Muscle layer of colon (tissue), 2 donors: ENCODE results near the gene MCOLN1.

Experiments used
- H3K27ac ChIP-seq: one replicate; pipeline ENCODE4 v1.7.0; 2013; ENCODE audit warnings: low read depth, mild to moderate bottlenecking, low read length, moderate library complexity
- H3K27me3 ChIP-seq, 2 donors: one replicate each; pipeline ENCODE4 v1.7.0; 2013; ENCODE audit warnings: low read length in 2 of 2, mild to moderate bottlenecking in 2 of 2; ENCODE audit not compliant: insufficient read depth in 2 of 2, control insufficient read depth in 1 of 2
- H3K36me3 ChIP-seq: one replicate; pipeline ENCODE4 v1.7.0; 2013; ENCODE audit warnings: mild to moderate bottlenecking, low read length; ENCODE audit not compliant: insufficient read depth
- H3K4me1 ChIP-seq: one replicate; pipeline ENCODE4 v1.7.0; 2013; ENCODE audit warnings: mild to moderate bottlenecking, low read length; ENCODE audit not compliant: insufficient read depth
- H3K4me3 ChIP-seq, 2 donors: one replicate each; pipeline ENCODE4 v1.7.0; 2013; ENCODE audit warnings: low read length in 2 of 2, low read depth in 1 of 2, mild to moderate bottlenecking in 1 of 2, moderate library complexity in 1 of 2
- H3K9ac ChIP-seq: one replicate; pipeline ENCODE4 v1.7.0; 2013; ENCODE audit warnings: low read length
- H3K9me3 ChIP-seq: one replicate; pipeline ENCODE4 v1.7.0; 2013; ENCODE audit warnings: mild to moderate bottlenecking, low read length
- donor health status: abdominal sarcoma.
- donor health status: Adenocarcinoma of cecum.

MCOLN1 gene

GRCh38 chr19:7522072-7522922, at the start of gene MCOLN1:
Gene MCOLN1 (plus strand): TSS chr19:7522624. CDS start chr19:7522751, 127 bp downstream.
- Histone ChIP-seq H3K27ac (peak within 1 kb of the TSS; percentile 47), H3K4me1 (peaks cover 29% of the 10 kb centered on the region), H3K4me3 (peak within 1 kb of the TSS; percentile 70 to 79), H3K36me3 (no peaks in the 10 kb centered on the region), H3K9ac (peak within 1 kb of the TSS; percentile 65), H3K27me3 (no peaks in the 10 kb centered on the region), H3K9me3 (no peaks in the 10 kb centered on the region)

- H3K36me3 ChIP-seq, result peaks cover 18% of the 10 kb centered on the region
- H3K9ac ChIP-seq, result no peak overlapping the region
- H3K4me3 ChIP-seq, result no peak overlapping the region
- no peaks in the 10 kb centered on the region for H3K4me1 ChIP-seq
- no peaks in the 10 kb centered on the region for H3K9me3 ChIP-seq
- no peak overlapping the region for H3K27ac ChIP-seq
- H3K27me3 ChIP-seq, result no peaks in the 10 kb centered on the region
Observed at GRCh38 chr19:7475665-7476064, 46.8 kb upstream of the MCOLN1 start.

- no peak overlapping the region for H3K9ac ChIP-seq
- H3K4me3 ChIP-seq, result no peak overlapping the region
- H3K9me3 ChIP-seq, result no peaks in the 10 kb centered on the region
- peaks cover 13% of the 10 kb centered on the region for H3K36me3 ChIP-seq
- no peaks in the 10 kb centered on the region for H3K27me3 ChIP-seq
- no peak overlapping the region for H3K27ac ChIP-seq
- H3K4me1 ChIP-seq, result no peaks in the 10 kb centered on the region
Observed at GRCh38 chr19:7476241-7476640, 46.2 kb upstream of the MCOLN1 start.

GRCh38 chr19:7476777-7477494, 45.5 kb upstream of the MCOLN1 start:
- no peaks in the 10 kb centered on the region for H3K27me3 ChIP-seq
- H3K4me1 ChIP-seq, result no peaks in the 10 kb centered on the region
- no peak overlapping the region for H3K27ac ChIP-seq

GRCh38 chr19:7477758-7478157, 44.7 kb upstream of the MCOLN1 start:
- Histone ChIP-seq H3K4me1 (no peaks in the 10 kb centered on the region), H3K27ac (no peak overlapping the region), H3K9ac (no peak overlapping the region), H3K4me3 (no peak overlapping the region), H3K36me3 (no peaks in the 10 kb centered on the region), H3K27me3 (no peaks in the 10 kb centered on the region), H3K9me3 (no peaks in the 10 kb centered on the region)

More at GRCh38 chr19:7476777-7477494, 45.5 kb upstream of the MCOLN1 start:
- no peak overlapping the region for H3K4me3 ChIP-seq
- no peak overlapping the region for H3K9ac ChIP-seq
- H3K9me3 ChIP-seq, result no peaks in the 10 kb centered on the region
- H3K36me3 ChIP-seq, result peaks cover 6% of the 10 kb centered on the region

- H3K9me3 ChIP-seq, result no peaks in the 10 kb centered on the region
- no peak overlapping the region for H3K4me3 ChIP-seq
- no peaks in the 10 kb centered on the region for H3K4me1 ChIP-seq
- H3K9ac ChIP-seq, result no peak overlapping the region
- no peaks in the 10 kb centered on the region for H3K27me3 ChIP-seq
- H3K27ac ChIP-seq, result no peak overlapping the region
- H3K36me3 ChIP-seq, result no peaks in the 10 kb centered on the region
Observed at GRCh38 chr19:7478173-7478842, 44.1 kb upstream of the MCOLN1 start.

- Histone ChIP-seq H3K9me3 (no peaks in the 10 kb centered on the region), H3K4me3 (no peak overlapping the region), H3K27me3 (no peaks in the 10 kb centered on the region), H3K4me1 (no peaks in the 10 kb centered on the region), H3K36me3 (no peaks in the 10 kb centered on the region), H3K27ac (no peak overlapping the region), H3K9ac (no peak overlapping the region)
Observed at GRCh38 chr19:7478843-7479227, 43.6 kb upstream of the MCOLN1 start.

- no peaks in the 10 kb centered on the region for H3K4me1 ChIP-seq
- no peaks in the 10 kb centered on the region for H3K36me3 ChIP-seq
- H3K27me3 ChIP-seq, result no peaks in the 10 kb centered on the region
- H3K4me3 ChIP-seq, result no peak overlapping the region
- H3K9me3 ChIP-seq, result no peaks in the 10 kb centered on the region
- H3K9ac ChIP-seq, result no peak overlapping the region
- no peak overlapping the region for H3K27ac ChIP-seq
Observed at GRCh38 chr19:7480222-7480969, 42.0 kb upstream of the MCOLN1 start.

GRCh38 chr19:7480970-7481255, 41.5 kb upstream of the MCOLN1 start:
- Histone ChIP-seq H3K9me3 (no peaks in the 10 kb centered on the region), H3K36me3 (no peaks in the 10 kb centered on the region), H3K4me3 (no peak overlapping the region), H3K9ac (no peak overlapping the region), H3K27me3 (no peaks in the 10 kb centered on the region), H3K4me1 (no peaks in the 10 kb centered on the region), H3K27ac (no peak overlapping the region)

GRCh38 chr19:7482584-7483439, 39.6 kb upstream of the MCOLN1 start:
- no peak overlapping the region for H3K9ac ChIP-seq
- H3K4me1 ChIP-seq, result no peaks in the 10 kb centered on the region
- no peaks in the 10 kb centered on the region for H3K36me3 ChIP-seq
- H3K4me3 ChIP-seq, result no peak overlapping the region
- no peak overlapping the region for H3K27ac ChIP-seq
- no peaks in the 10 kb centered on the region for H3K27me3 ChIP-seq
- no peaks in the 10 kb centered on the region for H3K9me3 ChIP-seq
